ENCODE measurements around the gene ST3GAL4.

The ST3GAL4 gene

GRCh38 chr11:126434950-126435335, 79.5 kb downstream of the ST3GAL4 start:
- Histone ChIP-seq H2AFZ (ENCODE audit: low read length) (no peak overlapping the region), H4K20me1 (ENCODE audit: insufficient read depth, low read length, poor library complexity, severe bottlenecking) (no peaks in the 10 kb centered on the region), H3K9me3 (ENCODE audit: insufficient read depth, low read depth, low read length) (no peaks in the 10 kb centered on the region), H3K9me2 (replicated peaks; ENCODE audit: low read depth, low read length) (no peaks in the 10 kb centered on the region), H3K4me3 (ENCODE audit: low read length, poor library complexity, severe bottlenecking) (no peak overlapping the region), H3K9ac (ENCODE audit: low read depth, low read length, poor library complexity, severe bottlenecking) (no peak overlapping the region), H3K36me3 (ENCODE audit: insufficient read depth, low read length) (no peaks in the 10 kb centered on the region; the same call in 1 of the 2 replicates), H3K27me3 (ENCODE audit: insufficient read depth, low read length, poor library complexity, severe bottlenecking) (no peaks in the 10 kb centered on the region), H3K4me1 (ENCODE audit: insufficient read depth, low read length, poor library complexity, severe bottlenecking) (peaks cover 30% of the 10 kb centered on the region), H3F3A (ENCODE audit: low read depth) (no peaks in the 10 kb centered on the region), H3K4me2 (ENCODE audit: low read depth, low read length, poor library complexity, severe bottlenecking) (no peak overlapping the region), H3K79me2 (ENCODE audit: insufficient read depth, low read length) (no peaks in the 10 kb centered on the region)
- TF ChIP-seq EZH2phosphoT487 (IDR thresholded peaks at IDR 0.05; ENCODE audit: borderline replicate concordance) (no peak), CTCF (conservative IDR thresholded peaks at IDR 0.05; ENCODE audit: low read length) (no peak)

- H3K4me3 ChIP-seq (ENCODE audit: low read length, poor library complexity, severe bottlenecking): no peak overlapping the region
- H3K27me3 ChIP-seq (ENCODE audit: insufficient read depth, low read length, poor library complexity, severe bottlenecking): no peaks in the 10 kb centered on the region
- H2AFZ ChIP-seq (ENCODE audit: low read length): no peak overlapping the region
- no peak overlapping the region for H3K4me2 ChIP-seq (ENCODE audit: low read depth, low read length, poor library complexity, severe bottlenecking)
- H3K9me3 ChIP-seq (ENCODE audit: insufficient read depth, low read depth, low read length): no peaks in the 10 kb centered on the region
- H3K9ac ChIP-seq (ENCODE audit: low read depth, low read length, poor library complexity, severe bottlenecking): no peak overlapping the region
- H3K4me1 ChIP-seq (ENCODE audit: insufficient read depth, low read length, poor library complexity, severe bottlenecking): peaks cover 24% of the 10 kb centered on the region
- no peaks in the 10 kb centered on the region; the same call in 1 of the 2 replicates for H3K36me3 ChIP-seq (ENCODE audit: insufficient read depth, low read length)
- no peaks in the 10 kb centered on the region for H3K79me2 ChIP-seq (ENCODE audit: insufficient read depth, low read length)
- H3F3A ChIP-seq (ENCODE audit: low read depth): no peaks in the 10 kb centered on the region
- H3K9me2 ChIP-seq (replicated peaks; ENCODE audit: low read depth, low read length): no peaks in the 10 kb centered on the region
- TF ChIP-seq EZH2phosphoT487 (IDR thresholded peaks at IDR 0.05; ENCODE audit: borderline replicate concordance) (no peak), CTCF (conservative IDR thresholded peaks at IDR 0.05; ENCODE audit: low read length) (no peak)
- H4K20me1 ChIP-seq (ENCODE audit: insufficient read depth, low read length, poor library complexity, severe bottlenecking): no peaks in the 10 kb centered on the region
Measured at GRCh38 chr11:126436209-126436755, 80.8 kb downstream of the ST3GAL4 start.

GRCh38 chr11:126437731-126438130, 82.2 kb downstream of the ST3GAL4 start:
- Histone ChIP-seq H3K27me3 (ENCODE audit: insufficient read depth, low read length, poor library complexity, severe bottlenecking) (no peaks in the 10 kb centered on the region), H3K4me1 (ENCODE audit: insufficient read depth, low read length, poor library complexity, severe bottlenecking) (peaks cover 16% of the 10 kb centered on the region), H3K36me3 (ENCODE audit: insufficient read depth, low read length) (no peaks in the 10 kb centered on the region; the same call in 1 of the 2 replicates), H4K20me1 (ENCODE audit: insufficient read depth, low read length, poor library complexity, severe bottlenecking) (no peaks in the 10 kb centered on the region), H3F3A (ENCODE audit: low read depth) (no peaks in the 10 kb centered on the region), H3K9me3 (ENCODE audit: insufficient read depth, low read depth, low read length) (no peaks in the 10 kb centered on the region), H3K9me2 (replicated peaks; ENCODE audit: low read depth, low read length) (no peaks in the 10 kb centered on the region), H3K4me3 (ENCODE audit: low read length, poor library complexity, severe bottlenecking) (no peak overlapping the region), H2AFZ (ENCODE audit: low read length) (no peak overlapping the region), H3K9ac (ENCODE audit: low read depth, low read length, poor library complexity, severe bottlenecking) (no peak overlapping the region), H3K4me2 (ENCODE audit: low read depth, low read length, poor library complexity, severe bottlenecking) (no peak overlapping the region), H3K79me2 (ENCODE audit: insufficient read depth, low read length) (no peaks in the 10 kb centered on the region)
- TF ChIP-seq CTCF (conservative IDR thresholded peaks at IDR 0.05; ENCODE audit: low read length): no peak
- no peak for TF ChIP-seq EZH2phosphoT487 (IDR thresholded peaks at IDR 0.05; ENCODE audit: borderline replicate concordance)
